ENCODE measurements around the gene SRGAP3. TPM values are rescaled to one million over a fixed set of nuclear protein-coding genes. Genes with fewer than 3 reads are reported as not detected.

The SRGAP3 gene
- total RNA-seq, 1 donor from 2014 or later, result 3.9 TPM

DNA sequence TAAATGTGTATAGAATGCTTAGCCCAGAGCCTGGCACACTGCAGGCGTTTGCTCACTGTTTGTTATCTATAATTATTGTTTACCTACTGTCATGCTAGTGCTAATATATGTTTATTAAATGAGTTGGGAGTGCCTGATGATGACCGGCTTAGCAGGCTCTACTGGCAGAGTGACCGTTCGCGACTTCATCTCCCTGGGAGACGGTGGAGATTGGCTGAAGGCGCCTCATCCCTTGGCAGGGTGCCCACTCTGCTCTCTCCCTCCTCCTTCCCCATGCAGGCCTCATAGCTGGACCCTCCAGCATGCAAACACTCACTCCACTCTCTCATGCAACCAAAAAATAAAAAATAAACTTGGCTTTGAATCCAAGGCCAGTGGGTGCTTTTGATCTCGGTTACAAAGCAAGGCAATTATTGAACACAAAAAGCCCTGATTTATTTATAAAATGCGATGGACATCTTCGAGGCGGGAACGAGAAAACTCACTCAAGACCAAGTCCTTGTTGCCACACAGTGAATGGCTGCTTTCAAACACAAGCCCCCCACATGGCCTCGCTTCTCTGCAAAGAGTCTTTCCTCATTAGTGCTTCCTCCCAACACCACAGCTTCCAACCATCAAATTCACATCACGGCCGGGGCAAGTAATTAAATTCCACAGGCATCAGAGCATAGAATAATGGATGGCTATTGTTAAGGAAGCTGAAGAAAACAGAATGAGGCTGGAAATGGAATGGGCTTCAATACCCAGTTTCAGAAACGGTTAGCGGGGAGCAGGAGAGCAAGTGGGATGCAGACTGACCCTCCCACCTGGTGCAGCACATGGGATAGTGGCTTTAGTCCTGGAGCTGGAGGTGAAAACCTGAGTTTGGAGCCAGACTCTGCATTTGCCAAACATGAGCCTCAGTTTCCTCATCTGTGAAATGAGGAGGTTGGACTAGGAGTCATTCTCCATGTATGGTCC is 150.4 kb downstream of the SRGAP3 start:
- Mint-ChIP-seq H3K4me1 (ENCODE audit: low read depth, unreplicated experiment) (no peaks in the 10 kb centered on the region), H3K36me3 (ENCODE audit: low read depth, unreplicated experiment) (no peaks in the 10 kb centered on the region), H3K9me3 (ENCODE audit: unreplicated experiment) (peaks cover 3% of the 10 kb centered on the region), H3K27ac (ENCODE audit: unreplicated experiment) (no peak overlapping the region), H3K4me3 (ENCODE audit: unreplicated experiment) (no peak overlapping the region), H3K27me3 (ENCODE audit: low read depth, unreplicated experiment) (peaks cover 11% of the 10 kb centered on the region)
- Histone ChIP-seq H3K27ac (ENCODE audit: low read depth, low read length) (no peak overlapping the region), H3K27me3 (ENCODE audit: insufficient read depth, low read length) (peaks cover 21% of the 10 kb centered on the region), H3K9ac (ENCODE audit: low read length) (no peak overlapping the region), H3K9me3 (ENCODE audit: insufficient read depth, low read depth, low read length) (no peaks in the 10 kb centered on the region), H4K20me1 (ENCODE audit: insufficient read depth, low read length) (no peaks in the 10 kb centered on the region), H2AFZ (ENCODE audit: low read depth, low read length) (no peak overlapping the region), H3K79me2 (ENCODE audit: insufficient read depth, low read length) (no peaks in the 10 kb centered on the region), H3K4me3 (ENCODE audit: insufficient read depth, low read depth, low read length) (no peak overlapping the region), H3K4me1 (ENCODE audit: insufficient read depth, low read length) (no peaks in the 10 kb centered on the region), H3K36me3 (ENCODE audit: insufficient read depth, low read length) (no peaks in the 10 kb centered on the region), H3K4me2 (ENCODE audit: low read length) (no peak overlapping the region)
- no peak for DNase-seq (ENCODE audit: low read depth)
- TF ChIP-seq CTCF (IDR thresholded peaks at IDR 0.05; ENCODE audit: insufficient read depth, low read depth, low read length), result no peak
- TF ChIP-seq EZH2 (IDR thresholded peaks at IDR 0.05; ENCODE audit: insufficient read depth, low read length), result no peak
- FAIRE-seq, result no peak

DNA sequence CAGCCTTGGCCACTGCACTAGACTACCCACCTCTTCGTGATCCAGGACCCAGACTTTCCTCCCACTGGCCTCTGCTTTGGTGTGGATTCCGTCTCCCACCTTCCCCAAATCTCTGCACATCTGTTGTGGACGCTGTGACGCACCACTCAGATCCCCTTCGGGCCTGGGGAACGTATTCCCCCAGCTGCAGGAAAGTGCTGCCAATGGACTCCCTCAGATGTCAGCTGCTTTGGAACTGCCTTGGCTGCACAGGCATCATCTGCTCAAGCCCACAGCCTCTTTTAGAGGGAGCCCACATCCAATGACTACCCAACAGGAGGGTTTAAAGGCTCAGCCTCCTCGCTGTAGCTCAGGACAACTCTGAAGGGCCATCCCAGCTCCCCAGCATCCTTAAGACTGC is 152.0 kb downstream of the SRGAP3 start:
- no peaks in the 10 kb centered on the region for H3K9me3 ChIP-seq (ENCODE audit: insufficient read depth, low read depth, low read length)
- Mint-ChIP-seq H3K4me3 (ENCODE audit: unreplicated experiment) (no peak overlapping the region), H3K27ac (ENCODE audit: unreplicated experiment) (no peak overlapping the region), H3K27me3 (ENCODE audit: low read depth, unreplicated experiment) (peaks cover 11% of the 10 kb centered on the region), H3K9me3 (ENCODE audit: unreplicated experiment) (peaks cover 3% of the 10 kb centered on the region), H3K36me3 (ENCODE audit: low read depth, unreplicated experiment) (no peaks in the 10 kb centered on the region), H3K4me1 (ENCODE audit: low read depth, unreplicated experiment) (no peaks in the 10 kb centered on the region)
- no peak overlapping the region for H3K9ac ChIP-seq (ENCODE audit: low read length)
- DNase-seq (ENCODE audit: low read depth), result no peak
- H4K20me1 ChIP-seq (ENCODE audit: insufficient read depth, low read length), result no peaks in the 10 kb centered on the region
- no peaks in the 10 kb centered on the region for H3K4me1 ChIP-seq (ENCODE audit: insufficient read depth, low read length)
- H3K4me3 ChIP-seq (ENCODE audit: insufficient read depth, low read depth, low read length), result no peak overlapping the region
- no peaks in the 10 kb centered on the region for H3K79me2 ChIP-seq (ENCODE audit: insufficient read depth, low read length)
- H2AFZ ChIP-seq (ENCODE audit: low read depth, low read length), result no peak overlapping the region
- no peak overlapping the region for H3K4me2 ChIP-seq (ENCODE audit: low read length)
- no peak overlapping the region for H3K27ac ChIP-seq (ENCODE audit: low read depth, low read length)
- H3K36me3 ChIP-seq (ENCODE audit: insufficient read depth, low read length), result no peaks in the 10 kb centered on the region
- TF ChIP-seq CTCF (IDR thresholded peaks at IDR 0.05; ENCODE audit: insufficient read depth, low read depth, low read length), result no peak
- TF ChIP-seq EZH2 (IDR thresholded peaks at IDR 0.05; ENCODE audit: insufficient read depth, low read length), result no peak
- H3K27me3 ChIP-seq (ENCODE audit: insufficient read depth, low read length), result peaks cover 19% of the 10 kb centered on the region
- no peak for FAIRE-seq
